D721Med (cell line): ENCODE results near the gene C5orf15.
"Not testable (repeated sequence)": the region's sequence is repeated elsewhere in the genome, so short reads cannot be mapped to it uniquely, and the experiment has no call there.

Source experiments
- DNase-seq: peaks from one replicate; pipeline ENCODE4 v3.0.0; 2011; ENCODE audit warnings: low spot score; ENCODE audit not compliant: insufficient read length
- FAIRE-seq: peaks from 2 replicates; lab custom pipeline; 2011; peaks lifted over from hg19 to GRCh38; lab: Jason Lieb, UNC
- CTCF ChIP-seq: IDR thresholded peaks from 2 replicates; pipeline ENCODE4 v1.5.1; 2012; ENCODE audit warnings: mild to moderate bottlenecking, control low read depth; ENCODE audit not compliant: insufficient read depth; ENCODE audit errors: missing control alignments

C5orf15 gene

DNA sequence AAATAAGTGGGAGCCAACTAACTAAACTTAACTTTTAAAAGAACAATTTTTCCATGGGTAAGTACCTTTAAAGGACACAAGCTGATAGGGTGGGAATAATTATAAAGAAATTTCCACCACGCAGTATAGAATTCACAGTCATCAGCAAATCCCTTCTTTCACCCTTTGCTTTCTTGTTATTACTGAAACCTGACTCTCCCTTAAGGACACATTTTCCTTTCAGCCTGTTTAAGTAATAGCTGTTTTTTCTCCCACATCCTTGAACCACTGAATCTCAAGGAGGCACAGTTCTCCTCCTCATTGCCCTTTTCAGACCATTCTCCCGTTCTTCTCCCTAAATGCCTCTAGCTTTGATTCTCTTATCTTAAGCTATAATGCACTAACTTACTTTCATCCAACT is 6.3 kb downstream of the C5orf15 start:
- FAIRE-seq: no peak
- no peak for DNase-seq
- TF ChIP-seq CTCF: no peak

DNA sequence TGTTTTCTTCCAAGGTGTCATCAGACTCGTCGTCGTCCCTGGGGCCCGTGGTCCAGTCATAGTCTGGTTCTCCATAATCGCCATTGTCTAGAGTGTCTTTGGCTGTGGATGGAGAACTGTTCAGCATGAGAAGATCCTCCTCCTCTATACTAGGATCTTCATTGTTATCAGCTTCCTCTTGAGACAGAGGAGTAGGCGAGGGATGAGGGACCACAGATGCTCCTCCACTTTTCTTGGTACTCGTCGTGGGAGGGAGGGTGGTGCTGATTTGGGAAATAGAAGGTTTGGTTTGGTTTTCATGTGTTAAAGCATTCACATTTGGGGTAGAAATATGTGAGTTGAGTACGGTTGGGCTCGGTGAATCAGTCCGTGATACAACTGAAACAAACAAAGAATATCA is 8.8 kb downstream of the C5orf15 start:
- no peak for TF ChIP-seq CTCF
- FAIRE-seq: no peak

GRCh38 chr5:133957591-133957990 is 10.8 kb downstream of the C5orf15 start:
- no peak for FAIRE-seq
- TF ChIP-seq CTCF: no peak
- no peak for DNase-seq

More for the DNA sequence above, 8.8 kb downstream of the C5orf15 start:
- DNase-seq: no peak

GRCh38 chr5:133957080-133957479 is 11.3 kb downstream of the C5orf15 start:
- DNase-seq (no peak), FAIRE-seq (no peak)
- TF ChIP-seq CTCF: no peak

- not testable (repeated sequence) for DNase-seq, FAIRE-seq
Observed at GRCh38 chr5:133956196-133956595, 12.2 kb downstream of the C5orf15 start.

- no peak for TF ChIP-seq CTCF
- no peak for DNase-seq
- FAIRE-seq: no peak
Observed at GRCh38 chr5:133953568-133954145, 14.8 kb downstream of the C5orf15 start.

DNA sequence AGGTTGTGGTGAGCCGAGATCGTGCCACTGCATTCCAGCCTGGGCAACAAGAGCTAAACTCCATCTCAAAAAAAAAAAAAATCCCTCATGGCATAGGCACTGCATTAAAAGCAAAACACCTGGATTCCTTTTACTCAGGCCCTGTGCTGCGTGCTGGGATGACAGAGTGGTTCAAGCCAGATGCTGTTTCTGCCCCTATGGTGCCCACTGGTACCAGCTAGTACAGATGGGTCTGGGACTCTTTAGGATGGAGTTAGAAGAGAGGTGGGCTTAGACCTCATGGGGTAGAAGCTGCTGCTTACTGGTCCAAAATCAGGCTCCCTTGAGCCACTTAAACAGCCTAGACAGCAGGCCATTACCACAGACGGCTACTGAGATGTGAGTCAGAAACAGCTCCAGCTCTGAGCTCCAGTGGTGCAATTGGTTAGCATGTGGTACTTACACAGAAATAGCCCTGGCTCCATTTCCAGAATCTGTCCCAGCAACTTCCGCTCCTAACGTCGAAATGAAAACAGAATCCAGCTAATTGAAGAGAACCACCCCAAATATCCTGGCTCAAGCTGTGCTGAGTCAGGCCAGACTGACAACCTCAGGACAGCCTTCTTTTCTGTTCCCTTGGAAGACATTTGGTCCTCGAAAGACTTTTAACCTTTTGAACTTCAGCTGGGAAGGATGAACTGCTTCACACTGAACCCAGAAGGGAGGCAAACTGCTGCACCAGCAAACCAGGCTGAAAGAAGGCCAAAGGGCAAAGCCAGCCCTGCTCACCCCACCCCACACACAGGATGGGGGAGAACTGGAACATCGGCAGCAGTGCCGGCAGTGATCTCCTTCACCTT is 15.5 kb downstream of the C5orf15 start:
- FAIRE-seq: no peak
- no peak for TF ChIP-seq CTCF
- DNase-seq: no peak
